CD4-positive, alpha-beta T cell treated with Interleukin-4 for 4 hours (primary cell): ENCODE results near the gene DNMT3A.

Experiments used
- DNase-seq: peaks from one replicate; pipeline ENCODE4 v3.0.0-alpha.2; 2020

The DNMT3A gene

DNA sequence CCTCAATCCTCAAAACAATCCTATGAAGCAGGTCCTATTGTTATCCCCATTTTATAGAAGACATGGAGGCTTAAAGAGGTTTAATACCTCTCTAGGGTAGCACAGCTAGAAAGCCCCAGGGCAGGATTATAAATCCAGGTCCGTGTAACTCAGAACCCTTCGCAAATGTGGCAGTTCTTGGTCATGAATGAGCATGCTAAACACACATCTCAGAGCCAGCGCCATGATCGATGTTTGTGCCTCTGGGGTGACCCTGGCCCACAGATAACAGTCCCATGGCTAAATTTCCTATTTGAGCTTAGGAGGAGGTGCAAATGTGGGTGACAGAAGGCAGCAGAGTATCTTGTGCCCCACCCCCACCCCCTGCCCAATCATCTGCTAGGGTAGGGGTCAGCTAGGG, 17.5 kb downstream of the DNMT3A start:
- DNase-seq: no peak

DNA sequence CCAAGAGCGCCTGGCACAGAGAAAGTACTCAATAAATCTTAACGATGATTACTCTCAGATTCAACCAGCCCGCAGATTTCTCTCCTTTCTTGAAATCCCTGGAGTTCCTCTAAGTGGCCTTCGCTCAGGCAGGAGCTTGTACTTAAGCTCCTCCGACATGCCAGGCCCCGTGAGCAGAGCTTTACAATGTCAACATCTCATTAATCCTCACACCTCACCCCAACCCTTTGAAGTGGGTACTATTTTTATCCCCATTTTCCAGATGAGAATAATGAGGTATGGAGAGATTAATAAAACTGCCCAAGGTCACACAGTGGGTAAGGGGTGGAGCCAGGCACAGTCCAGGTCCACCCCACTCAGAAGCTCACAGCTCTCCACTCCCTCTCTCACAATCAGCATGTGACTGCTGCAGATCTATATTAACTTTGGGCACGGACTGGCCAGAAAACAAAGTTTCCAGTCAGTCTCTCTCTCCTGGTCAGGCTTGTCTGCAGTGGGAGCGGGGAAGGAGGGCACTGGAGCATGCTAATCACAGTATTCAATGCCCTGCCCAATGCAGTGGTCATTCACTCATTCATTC, 18.0 kb downstream of the DNMT3A start:
- no peak for DNase-seq

DNA sequence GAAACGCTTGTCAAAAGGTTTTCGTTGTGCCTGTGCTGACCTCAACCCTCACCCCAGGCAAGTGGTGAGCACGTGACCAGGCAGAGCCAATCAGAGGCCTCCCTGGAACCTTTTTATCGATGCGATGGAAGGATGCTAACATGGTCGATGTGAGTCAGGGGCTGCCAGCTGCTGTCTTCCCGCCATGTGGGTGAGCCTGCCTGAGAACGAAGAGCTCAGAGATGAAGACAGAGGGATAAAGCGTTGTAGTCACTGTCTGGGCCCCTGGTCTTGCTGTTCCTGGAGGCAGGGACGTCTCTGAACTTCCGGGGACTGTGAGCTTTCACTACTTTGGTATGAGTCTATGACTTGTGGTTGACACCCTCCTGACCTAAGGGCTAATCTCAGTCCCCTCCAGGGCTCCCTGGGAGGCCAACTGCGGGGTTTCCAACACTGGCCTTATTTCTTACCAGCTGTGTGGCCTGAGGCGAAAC, 18.6 kb downstream of the DNMT3A start:
- peak; percentile 74 for DNase-seq

DNA sequence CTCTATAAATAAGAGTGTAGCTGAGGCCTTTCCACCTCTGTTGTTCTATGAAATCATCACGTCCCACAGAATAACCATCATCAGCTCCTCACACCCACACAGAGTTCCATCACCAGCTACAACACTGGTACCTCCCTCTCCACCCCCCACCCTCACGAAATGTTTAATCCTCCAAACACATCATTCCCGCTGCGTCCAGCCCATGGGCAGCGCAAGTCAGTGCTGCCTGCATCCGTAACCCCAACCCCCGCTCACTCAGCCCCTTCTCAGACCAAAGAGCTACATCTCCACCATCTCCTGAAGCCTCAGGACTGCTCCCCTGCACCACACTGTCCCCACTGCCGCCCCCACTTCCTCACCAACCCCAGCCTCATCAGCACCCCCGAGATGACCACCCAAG, 19.4 kb downstream of the DNMT3A start:
- DNase-seq: no peak

DNA sequence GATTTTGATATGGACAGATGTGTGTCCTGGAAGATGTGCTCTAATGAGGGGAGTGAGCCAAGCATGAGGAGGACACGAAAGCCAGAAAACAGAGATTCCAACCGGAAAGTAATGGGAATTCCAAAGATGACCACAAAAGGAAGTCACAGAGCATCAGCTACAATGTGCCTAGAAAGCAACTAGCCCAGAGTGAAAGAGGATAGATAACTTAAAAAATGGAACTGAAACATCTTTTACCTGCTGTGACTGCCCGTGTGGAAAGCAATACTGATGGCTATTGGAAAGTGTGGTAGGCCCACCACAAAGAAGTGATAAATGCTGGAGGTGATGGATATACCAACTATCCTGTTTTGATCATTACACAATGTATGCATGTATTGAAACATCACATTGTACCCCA, 21.6 kb downstream of the DNMT3A start:
- DNase-seq: no peak

DNA sequence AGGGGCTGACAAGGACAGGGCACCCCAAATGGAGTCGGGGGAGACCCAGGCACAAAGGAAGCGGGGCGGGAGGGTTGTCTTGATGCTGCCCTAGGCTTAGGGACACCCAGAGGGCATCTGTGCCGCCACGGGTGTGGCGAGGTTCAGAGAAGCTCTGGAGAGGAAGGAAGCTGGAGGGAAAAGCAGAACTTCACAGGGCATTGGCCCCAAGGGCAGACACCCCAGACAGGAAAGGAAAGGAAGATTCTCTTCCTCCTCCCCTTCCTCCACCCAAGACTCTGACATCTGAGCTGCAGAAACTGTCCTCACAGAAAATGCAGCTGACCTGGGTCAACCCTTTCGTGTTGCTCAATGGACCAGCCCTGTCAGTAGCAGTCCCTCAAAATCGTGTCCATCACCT, 25.6 kb downstream of the DNMT3A start:
- no peak for DNase-seq

DNA sequence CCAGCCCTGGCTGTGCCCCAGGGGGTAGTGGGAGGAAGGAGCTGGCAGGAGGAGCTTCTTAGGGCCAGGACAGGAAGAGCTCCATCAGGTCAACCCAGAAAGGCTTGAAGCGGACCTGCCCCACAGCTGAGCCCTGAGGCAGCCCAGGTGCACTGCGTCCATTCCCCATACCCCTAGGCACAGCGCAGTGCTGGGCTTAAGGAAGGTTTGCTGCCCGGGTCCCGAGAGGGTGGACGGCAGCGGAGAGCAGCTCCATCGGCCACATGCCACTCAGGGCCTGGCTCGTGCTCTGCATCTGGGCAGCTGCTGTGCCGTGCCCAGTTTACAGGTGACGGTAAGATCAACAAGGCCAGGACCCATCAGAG, 26.4 kb downstream of the DNMT3A start:
- DNase-seq: no peak

DNA sequence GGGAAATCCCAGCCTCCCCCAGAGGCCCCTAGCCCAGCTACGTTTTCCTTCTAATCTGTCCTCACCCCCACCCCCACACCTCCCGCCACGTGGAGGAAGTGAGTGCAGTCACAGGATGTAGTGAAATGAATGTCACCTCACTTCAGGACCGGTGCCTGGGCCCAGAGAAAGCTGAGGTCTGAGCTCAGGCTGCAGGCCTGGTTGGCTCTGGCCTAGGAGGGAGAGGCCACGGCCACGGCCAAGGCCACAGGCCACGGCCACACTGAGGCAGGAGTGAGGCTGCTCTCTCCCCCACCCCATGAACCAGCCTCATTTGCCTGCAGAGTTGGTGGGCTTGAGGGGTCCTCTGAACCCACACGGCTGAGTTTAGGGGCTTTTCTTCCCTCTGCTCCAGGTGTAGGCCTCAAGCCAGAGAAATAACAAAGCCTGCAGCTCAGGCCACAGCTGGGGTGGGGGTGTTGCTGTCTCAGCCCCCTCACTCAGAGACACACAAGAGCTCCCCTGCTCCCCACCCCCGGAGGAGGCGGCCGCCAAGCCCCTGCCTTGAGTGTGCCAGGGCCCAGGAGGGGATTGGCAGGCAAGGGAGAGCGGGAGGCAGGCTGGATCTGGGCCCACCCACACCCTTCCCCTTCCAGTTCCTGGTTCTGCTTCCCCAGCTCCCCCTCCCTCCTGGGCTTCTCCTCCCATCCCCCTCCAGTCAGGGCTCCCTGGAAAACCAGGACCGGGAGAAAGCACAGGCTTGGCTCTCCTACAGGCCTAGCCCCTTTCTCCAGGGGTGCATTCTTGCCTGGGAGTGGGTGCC, 27.0 kb downstream of the DNMT3A start:
- peak; percentile 68 for DNase-seq

DNA sequence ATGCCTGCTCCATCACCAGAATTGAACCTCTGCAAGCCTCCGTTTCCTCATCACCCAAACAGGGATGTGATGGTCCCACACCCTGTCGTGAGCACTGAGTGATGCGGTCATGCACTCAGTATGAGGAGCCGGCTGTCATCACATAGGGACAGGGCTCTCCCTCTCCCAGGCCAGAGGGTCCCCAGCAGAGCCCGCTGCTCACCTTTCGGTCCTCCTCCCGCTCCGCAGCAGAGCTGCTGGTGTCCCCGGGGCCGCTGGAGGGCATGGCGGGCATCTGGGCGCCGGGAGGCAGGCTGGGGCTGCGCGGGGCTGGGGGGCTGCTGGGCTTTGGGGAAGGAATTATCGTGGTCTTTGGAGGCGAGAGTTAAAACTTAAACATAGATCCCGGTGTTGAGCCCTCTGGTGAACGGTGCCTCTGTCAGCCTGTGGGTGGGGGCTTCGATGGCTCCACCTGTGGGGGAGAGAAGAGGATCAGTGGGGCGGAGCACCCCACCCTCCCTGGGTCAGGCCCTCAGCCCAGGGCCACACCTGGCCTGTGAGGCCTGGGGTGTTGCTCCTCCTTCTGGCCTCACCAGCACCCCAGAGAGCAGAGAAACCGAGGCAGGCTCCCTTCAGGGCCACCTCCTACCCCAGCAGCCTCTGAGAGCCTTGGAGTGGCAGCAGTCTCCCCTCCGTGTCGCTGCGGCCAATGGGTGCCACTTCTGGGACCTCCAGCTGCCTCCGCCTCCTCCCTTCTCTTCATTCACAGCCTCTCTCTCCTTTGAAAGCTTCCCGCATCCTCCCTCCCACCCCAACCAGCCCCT, 27.8 kb downstream of the DNMT3A start:
- no peak for DNase-seq

DNA sequence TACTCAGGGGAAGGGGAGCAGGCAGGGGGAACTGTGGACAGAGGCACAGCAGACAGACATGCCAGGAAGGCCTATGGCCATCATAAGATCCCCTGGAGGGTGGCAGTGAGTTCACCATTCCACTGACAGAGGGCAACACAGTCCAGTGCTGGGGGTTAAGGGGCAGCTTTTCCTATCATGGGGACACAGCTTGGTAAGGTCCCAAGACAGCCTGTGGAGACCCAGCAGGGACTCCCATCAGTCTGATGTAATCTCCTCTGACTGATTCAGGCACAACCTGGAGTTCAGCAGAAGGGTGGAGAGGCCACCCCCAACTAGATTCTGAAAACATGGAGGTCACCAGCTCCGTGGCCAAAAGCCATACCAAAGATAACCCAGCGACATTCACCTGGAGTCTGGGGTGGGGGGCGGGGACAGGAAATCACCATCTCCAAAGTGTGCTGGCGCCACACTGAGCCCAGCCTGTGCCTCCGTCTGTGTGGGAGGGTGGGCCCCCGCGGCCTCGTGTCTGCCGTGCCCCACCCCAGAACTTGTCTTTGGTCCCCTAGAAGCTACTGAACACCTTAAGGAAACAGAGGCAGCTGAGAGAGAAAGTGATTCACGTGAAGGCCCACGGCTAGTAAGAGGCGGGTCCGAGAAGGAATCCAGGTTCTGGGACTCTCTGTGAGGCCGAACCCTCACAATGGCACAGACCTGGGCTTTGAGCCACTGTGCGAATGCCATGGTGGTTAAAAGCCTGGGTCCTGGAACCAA, 28.6 kb downstream of the DNMT3A start:
- DNase-seq: no peak

DNA sequence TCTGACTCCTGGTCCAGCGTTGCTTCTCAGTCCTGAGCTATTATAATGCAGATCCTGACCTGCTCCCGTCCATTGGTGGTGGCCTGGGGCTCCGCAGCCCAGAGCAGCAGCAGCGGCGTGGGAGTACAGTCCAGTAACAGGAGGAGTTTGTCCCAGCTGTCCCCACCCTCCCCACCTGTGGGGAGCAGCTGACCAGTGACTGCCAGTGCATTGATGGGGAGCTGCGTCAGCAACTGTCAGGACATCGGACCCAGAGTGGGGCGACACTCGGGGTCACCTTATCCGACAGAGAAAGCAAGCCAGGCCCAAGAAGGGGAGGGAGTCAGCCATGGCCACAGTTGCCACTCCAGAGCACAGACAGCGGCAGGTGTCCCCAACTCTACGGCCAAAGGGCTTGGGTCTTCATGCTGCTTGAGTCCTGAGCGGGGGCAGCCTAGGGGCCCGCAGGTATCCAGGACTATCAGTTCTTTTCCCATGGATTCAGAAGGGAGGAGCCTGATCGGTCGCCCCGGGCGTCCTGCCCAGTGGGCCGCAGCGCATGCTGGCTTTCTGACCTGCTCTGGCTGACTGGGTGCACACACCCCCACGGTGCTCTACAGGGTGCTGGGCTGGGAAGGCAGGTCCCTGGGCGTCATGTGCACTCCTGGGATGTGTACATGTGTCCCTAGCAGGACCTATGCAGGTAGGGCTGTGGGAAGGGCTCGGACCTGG, 29.7 kb downstream of the DNMT3A start:
- no peak for DNase-seq

DNA sequence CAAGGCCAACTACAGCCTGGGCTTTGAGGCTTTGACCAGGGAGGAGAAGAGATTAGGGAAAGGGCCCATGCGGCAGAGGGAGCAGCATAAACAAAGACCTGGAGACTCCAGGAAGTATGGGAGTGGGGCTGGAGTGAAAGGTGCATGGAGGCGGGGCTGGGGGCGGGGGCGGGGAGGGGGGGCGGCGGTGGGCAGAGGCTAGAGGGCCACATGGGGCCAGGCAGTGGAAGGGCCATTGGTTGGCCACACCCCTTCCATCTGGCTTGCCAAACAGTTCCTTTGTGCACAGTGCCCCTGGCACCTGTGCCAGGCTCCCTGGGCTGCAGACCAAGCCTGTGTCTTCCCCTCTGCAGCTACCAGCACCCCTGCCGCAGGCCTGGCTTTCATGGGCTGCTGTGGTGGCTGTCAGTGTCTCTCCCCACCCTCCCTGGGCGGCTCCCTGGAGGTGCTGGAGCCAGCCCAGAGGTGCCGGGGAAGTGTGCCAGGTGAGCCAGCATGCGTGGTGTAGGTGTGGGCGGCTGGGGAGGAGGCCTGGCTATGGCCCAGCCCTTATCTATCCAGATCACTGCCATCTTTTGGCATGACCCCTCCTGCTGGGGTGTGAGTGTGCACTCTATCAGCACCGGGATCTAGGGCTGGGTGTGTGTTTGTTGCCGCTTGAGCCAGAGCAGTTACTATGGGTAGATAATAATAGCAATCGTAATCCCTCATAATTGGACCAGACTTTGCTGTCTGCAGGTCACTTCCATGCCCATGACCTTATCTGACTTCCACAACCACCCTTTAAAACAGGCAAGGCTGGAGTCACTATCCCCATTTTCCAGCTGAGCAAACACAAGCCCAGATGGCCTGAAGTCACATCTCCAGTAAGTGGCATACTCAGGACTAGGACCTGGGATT, 30.5 kb downstream of the DNMT3A start:
- no peak for DNase-seq

DNA sequence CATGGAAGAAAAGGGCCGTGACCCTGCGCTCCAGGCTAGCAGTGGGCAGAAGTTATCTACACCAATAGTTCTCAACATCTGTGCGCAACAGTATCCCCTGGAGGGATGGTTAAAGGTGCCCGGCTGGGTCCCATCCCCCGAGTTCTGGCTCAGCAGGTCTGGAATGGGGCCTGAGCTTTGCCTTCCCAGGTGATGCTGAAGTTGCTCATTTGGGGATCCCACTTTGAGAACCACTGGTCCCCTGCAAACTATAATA, 31.1 kb downstream of the DNMT3A start:
- DNase-seq: no peak

DNA sequence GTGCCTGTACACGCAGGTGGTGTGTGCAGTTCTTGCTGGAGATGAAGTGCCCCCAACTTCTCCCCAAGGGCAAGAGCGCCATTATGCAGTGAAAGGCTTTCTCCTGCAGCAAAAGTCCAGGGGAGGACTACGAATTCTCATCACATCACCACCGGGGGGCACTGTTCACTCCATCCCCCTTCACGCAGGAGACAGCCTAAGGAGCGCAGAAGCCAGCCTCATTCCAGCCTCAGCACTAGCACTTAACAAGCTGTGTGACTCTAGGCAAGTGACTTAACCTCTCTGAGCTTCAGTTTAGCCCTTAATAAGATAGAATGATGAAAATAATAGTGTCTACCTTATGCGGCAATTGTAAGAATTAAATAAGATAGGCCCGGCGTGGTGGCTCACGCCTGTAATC, 32.3 kb downstream of the DNMT3A start:
- peak; percentile 57 for DNase-seq

DNA sequence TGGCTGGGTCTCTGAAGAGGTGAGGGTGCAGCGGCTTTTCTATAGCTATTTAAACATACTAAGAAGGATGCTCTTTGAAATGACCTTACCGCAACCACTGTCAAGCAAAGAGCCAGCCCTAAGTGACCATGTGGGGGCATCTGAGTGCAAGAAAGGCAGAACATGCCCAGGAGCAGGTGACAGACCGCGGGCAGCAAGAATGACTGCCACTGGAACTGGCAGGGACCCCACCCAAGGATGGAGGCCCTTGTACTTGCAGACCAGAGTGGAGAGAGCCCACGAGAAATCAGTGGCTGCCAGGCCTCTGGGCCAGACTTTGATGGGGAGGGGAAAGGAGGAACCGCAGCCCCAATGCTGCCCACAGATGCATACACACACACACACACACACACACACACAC, 33.1 kb downstream of the DNMT3A start:
- no peak for DNase-seq

DNA sequence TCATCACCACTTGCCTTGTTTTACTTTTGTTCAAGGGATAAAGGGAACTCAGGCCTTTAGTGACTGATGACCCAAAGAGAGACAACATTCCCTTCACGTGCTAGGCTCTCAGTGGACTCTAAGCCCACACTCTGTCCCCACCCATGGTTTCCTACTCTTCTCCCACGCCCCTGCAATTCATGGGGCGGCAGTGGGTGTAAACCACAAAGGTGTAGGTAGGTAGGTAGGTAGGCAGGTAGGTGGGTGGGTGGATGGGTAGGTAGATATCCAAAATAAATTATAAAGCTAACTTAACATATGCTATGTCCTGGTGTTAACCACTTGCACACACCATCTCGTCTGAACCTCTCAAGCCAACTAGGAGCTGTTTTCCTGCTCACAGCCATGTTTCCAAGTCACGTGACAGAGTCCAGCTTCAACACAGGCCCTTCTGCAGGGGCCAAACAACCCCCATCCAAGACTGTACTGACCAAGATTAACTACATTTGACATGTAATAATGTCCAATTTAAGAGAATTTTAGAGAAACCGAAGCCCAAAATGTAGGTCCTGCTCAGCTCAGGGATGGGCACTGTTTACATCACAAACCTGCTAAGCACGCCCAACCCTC, 33.7 kb downstream of the DNMT3A start:
- no peak for DNase-seq

DNA sequence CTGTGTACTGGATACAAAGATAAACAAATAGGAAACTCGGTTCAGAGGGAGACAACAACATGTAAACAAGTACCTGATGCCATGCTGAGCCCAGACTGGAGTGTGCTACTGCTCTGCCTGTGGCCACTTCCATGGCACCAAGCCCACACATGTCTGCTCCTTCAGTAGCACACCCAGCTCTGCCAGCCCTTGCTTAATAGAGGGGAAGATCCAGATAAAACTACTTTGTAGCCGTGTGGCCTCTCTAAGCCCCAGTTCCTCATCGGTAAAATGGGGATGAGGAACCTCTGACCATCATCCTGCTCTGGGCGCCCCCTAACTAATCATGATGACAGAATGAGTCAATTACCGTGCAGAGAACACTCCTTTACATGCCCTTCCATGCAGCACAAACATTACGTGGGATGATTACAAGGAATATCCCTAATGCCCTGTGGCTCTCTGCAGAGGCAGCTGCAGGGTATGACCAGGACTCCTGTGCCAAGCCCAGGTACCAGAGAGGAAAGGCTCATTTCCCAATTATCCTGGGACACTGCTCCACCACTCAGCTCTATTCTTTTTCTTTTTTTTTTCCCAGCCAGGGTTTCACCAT, 34.9 kb downstream of the DNMT3A start:
- DNase-seq: no peak

DNA sequence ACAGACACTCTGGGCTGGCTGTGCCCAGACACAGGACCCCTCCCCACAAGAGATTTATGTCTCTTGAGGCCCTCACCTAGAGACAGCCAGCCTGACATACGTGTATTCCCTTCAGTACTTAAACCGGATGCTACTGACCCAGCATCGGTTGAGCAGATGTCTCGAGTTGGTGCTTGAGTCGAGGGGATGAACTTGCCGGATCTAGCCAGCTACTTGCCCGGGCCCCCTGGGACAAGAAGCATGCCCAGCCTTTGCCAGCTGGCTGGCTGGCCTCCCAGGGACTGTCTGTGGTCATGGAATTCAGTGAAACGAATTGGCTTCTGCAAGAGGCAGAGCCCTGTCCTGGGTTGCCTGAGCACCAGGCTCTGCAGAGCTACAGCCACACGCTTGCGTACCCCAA, 36.0 kb downstream of the DNMT3A start:
- no peak for DNase-seq

DNA sequence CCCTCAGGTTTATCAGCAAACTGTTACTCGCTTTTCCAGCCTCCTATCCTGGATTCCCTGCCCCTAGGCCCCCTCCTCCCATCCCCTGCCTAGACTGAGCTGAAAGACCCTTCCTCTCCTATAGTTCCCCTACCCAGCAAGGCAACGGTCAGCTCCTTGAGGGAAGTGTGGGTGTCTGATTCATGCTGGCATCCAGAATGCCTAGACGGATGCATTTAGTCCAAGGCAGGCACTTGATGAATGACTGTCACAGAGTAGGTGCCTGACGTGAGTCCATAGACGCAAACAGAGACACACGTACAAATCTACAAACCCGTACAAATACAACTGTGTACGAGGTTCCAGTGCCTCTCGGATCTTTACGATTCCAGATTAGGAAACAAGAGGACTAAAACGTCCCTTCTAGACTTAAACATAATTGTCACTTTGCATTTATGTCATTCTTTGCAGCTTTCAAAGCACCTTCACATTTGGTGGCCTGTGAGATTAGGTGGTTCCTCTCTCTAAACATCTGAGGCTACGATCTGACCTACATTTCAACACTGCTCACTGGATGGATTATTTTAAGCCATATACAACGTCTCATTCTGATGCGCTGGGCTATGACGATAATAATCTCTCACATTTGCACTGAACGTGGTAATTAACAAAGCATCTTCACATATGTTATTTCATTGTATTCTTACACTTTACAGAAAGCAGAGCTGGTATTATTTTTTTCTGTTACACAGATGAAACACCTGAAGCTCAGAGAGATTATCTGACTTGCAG, 36.7 kb downstream of the DNMT3A start:
- DNase-seq: peak; percentile 18

DNA sequence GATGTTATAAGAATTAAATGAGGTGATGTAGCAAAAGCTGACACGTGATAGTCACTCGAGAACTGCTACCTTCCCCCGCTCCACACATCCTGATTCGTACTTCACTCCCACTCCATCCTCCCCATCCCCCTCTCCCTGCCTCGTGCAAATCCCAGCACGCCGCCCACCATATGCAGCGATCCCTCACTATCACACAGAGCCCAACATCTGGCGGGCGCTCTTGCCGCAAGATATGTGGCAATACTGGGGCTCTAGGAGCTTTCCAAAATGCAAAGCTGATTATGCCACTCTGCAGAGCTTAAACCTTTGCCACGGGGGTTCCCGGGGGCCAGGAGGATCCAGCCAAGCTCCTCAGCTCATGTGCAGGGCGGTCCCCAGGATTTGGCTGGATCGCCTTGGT, 37.4 kb downstream of the DNMT3A start:
- DNase-seq: no peak
